Panc1 (cell line): ENCODE results near the gene TRIM15.

Experiments
- POLR2AphosphoS5 ChIP-seq: IDR thresholded peaks from 2 replicates; pipeline ENCODE4 v1.6.1; 2012; ENCODE audit warnings: mild to moderate bottlenecking, low read depth, low read length, moderate library complexity
- SIN3A ChIP-seq: IDR thresholded peaks from 2 replicates; pipeline ENCODE4 v1.6.1; 2012; ENCODE audit warnings: low read depth, mild to moderate bottlenecking, low read length, moderate library complexity, borderline replicate concordance; ENCODE audit not compliant: insufficient read depth
- TCF7L2 ChIP-seq: IDR thresholded peaks from 2 replicates; pipeline ENCODE4 v1.6.1; 2011; ENCODE audit warnings: mild to moderate bottlenecking, low read depth, low read length, inconsistent platforms
- TF ChIP-seq, protein P1 (sequence below): fragments of 450-650 bp; IDR thresholded peaks from 2 replicates; pipeline ENCODE4 v1.5.1; 2017; ENCODE audit warnings: mild to moderate bottlenecking
- TF ChIP-seq, protein P2 (sequence below), 2 experiments: IDR thresholded peaks; 2 replicates each; pipeline ENCODE4 v1.6.1; 2011 to 2012; ENCODE audit warnings: low read depth in 2 of 2, control low read depth in 1 of 2, low read length in 1 of 2, mild to moderate bottlenecking in 1 of 2, moderate library complexity in 1 of 2; ENCODE audit not compliant: insufficient read depth in 1 of 2

DNA sequence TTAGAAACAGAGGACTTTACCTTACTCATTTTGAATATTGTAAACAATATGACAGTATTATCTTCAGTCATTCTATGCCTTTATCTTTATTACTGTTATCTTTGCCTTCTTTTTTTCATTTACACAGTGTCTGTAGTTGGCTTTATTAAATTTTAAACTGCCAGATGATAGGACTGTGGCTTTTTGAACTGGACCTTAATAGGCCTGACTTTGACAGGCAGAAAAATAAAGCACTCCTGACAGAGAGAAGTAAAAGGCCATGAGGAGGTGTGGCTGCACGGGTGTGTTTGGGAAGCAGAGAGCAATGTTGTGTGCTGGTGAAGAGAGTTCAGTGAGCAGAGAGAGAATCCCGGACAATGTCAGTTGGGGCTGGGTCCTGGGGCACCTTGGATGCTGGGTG, 19.6 kb upstream of the TRIM15 start:
- TF ChIP-seq, protein P1, sequence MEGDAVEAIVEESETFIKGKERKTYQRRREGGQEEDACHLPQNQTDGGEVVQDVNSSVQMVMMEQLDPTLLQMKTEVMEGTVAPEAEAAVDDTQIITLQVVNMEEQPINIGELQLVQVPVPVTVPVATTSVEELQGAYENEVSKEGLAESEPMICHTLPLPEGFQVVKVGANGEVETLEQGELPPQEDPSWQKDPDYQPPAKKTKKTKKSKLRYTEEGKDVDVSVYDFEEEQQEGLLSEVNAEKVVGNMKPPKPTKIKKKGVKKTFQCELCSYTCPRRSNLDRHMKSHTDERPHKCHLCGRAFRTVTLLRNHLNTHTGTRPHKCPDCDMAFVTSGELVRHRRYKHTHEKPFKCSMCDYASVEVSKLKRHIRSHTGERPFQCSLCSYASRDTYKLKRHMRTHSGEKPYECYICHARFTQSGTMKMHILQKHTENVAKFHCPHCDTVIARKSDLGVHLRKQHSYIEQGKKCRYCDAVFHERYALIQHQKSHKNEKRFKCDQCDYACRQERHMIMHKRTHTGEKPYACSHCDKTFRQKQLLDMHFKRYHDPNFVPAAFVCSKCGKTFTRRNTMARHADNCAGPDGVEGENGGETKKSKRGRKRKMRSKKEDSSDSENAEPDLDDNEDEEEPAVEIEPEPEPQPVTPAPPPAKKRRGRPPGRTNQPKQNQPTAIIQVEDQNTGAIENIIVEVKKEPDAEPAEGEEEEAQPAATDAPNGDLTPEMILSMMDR = no peak
- TF ChIP-seq POLR2AphosphoS5 = no peak
- TF ChIP-seq SIN3A = no peak
- TF ChIP-seq, protein P2, sequence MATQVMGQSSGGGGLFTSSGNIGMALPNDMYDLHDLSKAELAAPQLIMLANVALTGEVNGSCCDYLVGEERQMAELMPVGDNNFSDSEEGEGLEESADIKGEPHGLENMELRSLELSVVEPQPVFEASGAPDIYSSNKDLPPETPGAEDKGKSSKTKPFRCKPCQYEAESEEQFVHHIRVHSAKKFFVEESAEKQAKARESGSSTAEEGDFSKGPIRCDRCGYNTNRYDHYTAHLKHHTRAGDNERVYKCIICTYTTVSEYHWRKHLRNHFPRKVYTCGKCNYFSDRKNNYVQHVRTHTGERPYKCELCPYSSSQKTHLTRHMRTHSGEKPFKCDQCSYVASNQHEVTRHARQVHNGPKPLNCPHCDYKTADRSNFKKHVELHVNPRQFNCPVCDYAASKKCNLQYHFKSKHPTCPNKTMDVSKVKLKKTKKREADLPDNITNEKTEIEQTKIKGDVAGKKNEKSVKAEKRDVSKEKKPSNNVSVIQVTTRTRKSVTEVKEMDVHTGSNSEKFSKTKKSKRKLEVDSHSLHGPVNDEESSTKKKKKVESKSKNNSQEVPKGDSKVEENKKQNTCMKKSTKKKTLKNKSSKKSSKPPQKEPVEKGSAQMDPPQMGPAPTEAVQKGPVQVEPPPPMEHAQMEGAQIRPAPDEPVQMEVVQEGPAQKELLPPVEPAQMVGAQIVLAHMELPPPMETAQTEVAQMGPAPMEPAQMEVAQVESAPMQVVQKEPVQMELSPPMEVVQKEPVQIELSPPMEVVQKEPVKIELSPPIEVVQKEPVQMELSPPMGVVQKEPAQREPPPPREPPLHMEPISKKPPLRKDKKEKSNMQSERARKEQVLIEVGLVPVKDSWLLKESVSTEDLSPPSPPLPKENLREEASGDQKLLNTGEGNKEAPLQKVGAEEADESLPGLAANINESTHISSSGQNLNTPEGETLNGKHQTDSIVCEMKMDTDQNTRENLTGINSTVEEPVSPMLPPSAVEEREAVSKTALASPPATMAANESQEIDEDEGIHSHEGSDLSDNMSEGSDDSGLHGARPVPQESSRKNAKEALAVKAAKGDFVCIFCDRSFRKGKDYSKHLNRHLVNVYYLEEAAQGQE (IDR thresholded peaks at IDR 0.05; ENCODE audit: insufficient read depth in 1 of 2, low read depth in 2 of 2, low read length in 1 of 2) = no peak
- no peak for TF ChIP-seq TCF7L2
